ENCODE results near the gene FSTL3.
"Not testable (repeated sequence)": the region's sequence is repeated elsewhere in the genome, so short reads cannot be mapped to it uniquely, and the experiment has no call there.

The FSTL3 gene

DNA sequence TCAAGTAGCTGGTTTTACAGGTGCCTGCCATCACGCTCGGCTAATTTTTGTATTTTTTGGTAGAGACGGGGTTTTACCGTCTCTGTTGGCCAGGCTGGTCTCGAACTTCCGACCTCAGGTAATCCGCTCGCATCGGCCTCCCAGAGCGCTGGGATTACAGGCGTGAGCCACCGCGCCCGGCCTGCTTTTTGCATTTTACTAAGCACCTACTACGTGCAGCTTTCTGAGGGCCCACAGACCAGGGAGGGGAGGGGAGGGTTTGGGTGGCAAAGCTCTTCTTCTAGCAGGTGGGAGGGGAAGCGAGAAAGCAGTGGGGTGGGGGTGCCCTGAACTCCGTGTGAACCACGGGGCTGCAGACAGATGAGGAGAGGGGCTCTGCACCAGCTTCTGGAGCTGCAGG, 47.5 kb downstream of the FSTL3 start:
- Mint-ChIP-seq H3K27me3 (peaks cover 71% of the 10 kb centered on the region), H3K27ac (no peak overlapping the region), H3K4me3 (no peak overlapping the region), H3K9me3 (no peaks in the 10 kb centered on the region), H3K4me1 (peaks cover 23% of the 10 kb centered on the region), H3K36me3 (no peaks in the 10 kb centered on the region)
- ATAC-seq, result no peak

DNA sequence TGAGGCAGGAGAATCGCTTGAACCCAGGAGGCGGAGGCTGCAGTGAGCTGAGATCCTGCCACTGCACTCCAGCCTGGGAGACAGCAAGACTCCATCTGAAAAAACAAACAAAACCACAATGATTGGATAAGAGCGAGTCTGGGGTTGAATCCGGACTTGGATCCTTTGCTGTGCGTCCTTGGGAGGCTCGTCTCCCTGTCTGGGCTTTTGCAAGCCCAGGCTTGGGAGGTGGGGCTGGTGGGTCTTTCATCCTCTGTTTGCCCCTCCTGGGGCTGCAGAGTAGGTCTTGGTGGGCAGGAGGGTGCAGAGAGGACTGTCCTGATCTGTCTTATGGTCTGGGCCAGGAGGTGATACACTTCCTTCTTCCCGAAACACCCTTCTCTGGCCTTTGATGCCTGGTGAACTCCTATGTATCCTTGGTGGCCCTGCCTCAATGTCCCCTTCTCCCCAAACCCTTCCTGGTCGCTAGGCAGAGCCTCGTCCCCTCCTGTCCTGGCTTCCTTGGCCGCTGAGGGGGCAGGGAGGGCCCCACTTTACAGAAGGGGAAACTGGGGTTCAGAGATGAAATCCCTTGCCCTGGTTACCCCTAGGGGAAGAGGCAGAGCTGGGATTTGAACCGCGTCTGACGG, 49.4 kb downstream of the FSTL3 start:
- H3K4me3 Mint-ChIP-seq, result no peak overlapping the region
- H3K9me3 Mint-ChIP-seq, result no peaks in the 10 kb centered on the region
- peaks cover 66% of the 10 kb centered on the region for H3K27me3 Mint-ChIP-seq
- ATAC-seq, result no peak
- no peak overlapping the region for H3K27ac Mint-ChIP-seq
- no peaks in the 10 kb centered on the region for H3K36me3 Mint-ChIP-seq
- H3K4me1 Mint-ChIP-seq, result peaks cover 23% of the 10 kb centered on the region

DNA sequence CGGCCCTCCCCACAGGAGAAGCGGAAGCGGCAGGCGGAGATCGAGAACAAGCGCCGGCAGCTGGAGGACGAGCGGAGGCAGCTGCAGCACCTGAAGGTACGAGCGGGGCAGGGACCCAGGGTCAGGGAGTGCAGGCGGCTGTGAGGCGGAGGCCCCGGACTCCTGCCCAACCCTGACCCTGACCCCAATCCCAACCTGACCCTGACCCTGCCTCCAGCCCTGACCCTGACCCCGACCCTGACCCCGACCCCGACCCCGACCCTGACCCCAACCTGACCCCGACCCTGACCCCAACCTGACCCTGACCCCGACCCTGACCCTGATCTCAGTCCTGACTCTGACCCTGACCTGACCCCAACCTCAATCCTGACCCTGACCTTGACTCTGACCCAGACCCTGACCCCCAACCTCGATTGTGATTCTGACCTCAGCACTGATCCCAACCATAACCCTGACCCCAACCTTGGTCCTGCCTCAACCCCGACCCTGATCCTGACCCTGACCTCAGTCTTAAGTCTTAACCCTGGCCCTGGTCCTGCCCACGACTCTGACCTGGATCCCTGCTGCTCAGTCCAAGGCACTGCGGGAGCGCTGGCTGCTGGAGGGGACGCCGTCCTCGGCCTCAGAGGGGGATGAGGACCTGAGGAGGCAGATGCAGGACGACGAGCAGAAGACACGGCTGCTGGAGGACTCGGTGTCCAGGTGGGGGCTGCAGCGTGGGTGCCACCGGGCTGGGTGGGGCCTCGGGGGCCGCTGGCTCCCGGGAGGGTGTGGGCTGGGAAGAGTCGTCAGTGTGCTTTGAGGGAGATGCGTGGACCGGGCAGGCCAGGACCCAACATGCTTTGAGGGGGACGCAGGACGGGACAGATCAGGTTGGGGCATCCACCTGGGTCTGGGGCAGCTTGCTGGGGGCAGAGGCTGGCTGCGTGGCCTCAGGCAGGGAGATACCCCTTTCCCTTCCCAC, 51.1 kb downstream of the FSTL3 start:
- peaks cover 15% of the 10 kb centered on the region for H3K4me1 Mint-ChIP-seq
- H3K36me3 Mint-ChIP-seq, result no peaks in the 10 kb centered on the region
- no peaks in the 10 kb centered on the region for H3K9me3 Mint-ChIP-seq
- H3K27ac Mint-ChIP-seq, result no peak overlapping the region
- H3K4me3 Mint-ChIP-seq, result no peak overlapping the region
- H3K27me3 Mint-ChIP-seq, result peaks cover 55% of the 10 kb centered on the region
- peak; percentile 46 for ATAC-seq

DNA sequence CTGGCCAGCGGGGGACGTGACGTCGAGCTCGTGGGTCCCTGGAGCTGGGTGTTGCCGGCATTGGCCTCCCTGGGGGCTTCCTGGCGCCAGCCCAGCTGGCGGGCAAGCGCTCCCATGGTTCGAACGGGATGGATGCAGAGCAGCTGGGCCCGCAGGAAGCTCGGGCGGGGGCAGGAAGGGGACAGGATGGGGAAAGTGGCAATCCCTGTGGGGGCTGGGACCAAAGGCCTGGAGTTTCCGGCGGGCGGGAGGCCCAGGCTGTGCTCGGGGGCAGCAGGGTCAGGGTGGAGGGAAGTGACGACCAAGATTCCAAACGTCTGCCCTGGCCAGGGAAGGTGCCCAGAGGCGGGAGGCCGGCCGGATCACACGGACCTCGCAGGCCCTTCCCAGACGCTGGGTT, 51.8 kb downstream of the FSTL3 start:
- H3K27me3 Mint-ChIP-seq, result peaks cover 53% of the 10 kb centered on the region
- no peak for ATAC-seq

DNA sequence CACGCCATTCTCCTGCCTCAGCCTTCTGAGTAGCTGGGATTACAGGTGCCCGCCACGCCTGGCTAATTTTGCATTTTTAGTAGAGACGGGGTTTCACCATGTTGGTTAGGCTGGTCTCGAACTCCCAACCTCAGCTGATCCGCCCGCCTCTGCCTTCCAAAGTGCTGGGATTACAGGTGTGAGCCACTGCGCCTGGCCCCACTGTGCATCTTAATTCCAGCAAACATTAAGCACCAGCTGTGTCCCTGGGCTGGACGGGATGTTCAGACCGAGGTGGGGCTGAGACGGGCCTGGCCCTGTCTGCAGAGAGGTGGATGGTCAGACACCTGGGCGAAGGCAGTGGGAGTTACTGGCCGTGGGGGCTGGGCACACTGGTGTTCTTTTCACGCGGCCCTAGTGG, 53.4 kb downstream of the FSTL3 start:
- peaks cover 54% of the 10 kb centered on the region for H3K27me3 Mint-ChIP-seq
- H3K27ac Mint-ChIP-seq, H3K9me3 Mint-ChIP-seq, H3K4me3 Mint-ChIP-seq, ATAC-seq, H3K36me3 Mint-ChIP-seq, H3K4me1 Mint-ChIP-seq: not testable (repeated sequence)

More for the DNA sequence above, 51.8 kb downstream of the FSTL3 start:
- H3K4me3 Mint-ChIP-seq, result no peak overlapping the region
- H3K9me3 Mint-ChIP-seq, result no peaks in the 10 kb centered on the region
- no peak overlapping the region for H3K27ac Mint-ChIP-seq
- H3K36me3 Mint-ChIP-seq, result no peaks in the 10 kb centered on the region
- peaks cover 9% of the 10 kb centered on the region for H3K4me1 Mint-ChIP-seq

DNA sequence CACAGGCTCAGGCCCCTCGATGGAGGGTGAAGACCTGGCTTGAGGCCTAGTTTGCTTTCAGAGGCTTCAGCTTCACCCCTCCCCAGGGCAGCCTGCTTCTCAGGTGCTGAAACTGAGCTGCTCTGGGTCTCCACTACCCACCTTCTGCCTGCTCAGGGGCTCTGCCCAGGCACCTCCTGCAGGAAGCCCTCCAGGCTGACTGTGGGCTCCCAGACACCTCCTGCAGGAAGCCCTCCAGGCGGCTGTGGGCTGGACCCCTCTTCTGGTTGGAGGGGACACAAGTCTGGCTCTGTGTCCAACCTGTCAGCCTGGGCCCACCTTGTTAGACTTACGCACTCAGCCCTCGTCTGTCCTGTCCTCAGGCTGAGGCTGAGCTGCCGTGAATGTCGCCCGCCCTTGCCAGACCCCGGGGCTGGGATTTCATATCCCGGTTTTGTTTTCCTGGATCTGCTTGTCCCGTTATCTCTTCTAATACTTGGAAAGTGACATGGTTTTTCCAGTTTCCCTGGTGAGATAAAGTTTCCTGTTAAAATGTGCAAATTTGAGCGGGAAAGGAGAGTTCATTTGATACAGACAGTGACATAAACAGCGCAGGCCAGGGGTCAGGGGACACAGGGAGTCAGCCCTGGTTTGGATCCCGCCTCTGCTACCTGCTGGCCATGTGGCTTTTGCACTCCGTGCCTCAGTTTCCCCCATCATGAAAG, 53.9 kb downstream of the FSTL3 start:
- H3K4me1 Mint-ChIP-seq, result peaks cover 6% of the 10 kb centered on the region
- H3K27ac Mint-ChIP-seq, result no peak overlapping the region
- no peaks in the 10 kb centered on the region for H3K36me3 Mint-ChIP-seq
- no peaks in the 10 kb centered on the region for H3K9me3 Mint-ChIP-seq
- peak; percentile 14 for ATAC-seq
- H3K27me3 Mint-ChIP-seq, result peaks cover 59% of the 10 kb centered on the region
- H3K4me3 Mint-ChIP-seq, result no peak overlapping the region

DNA sequence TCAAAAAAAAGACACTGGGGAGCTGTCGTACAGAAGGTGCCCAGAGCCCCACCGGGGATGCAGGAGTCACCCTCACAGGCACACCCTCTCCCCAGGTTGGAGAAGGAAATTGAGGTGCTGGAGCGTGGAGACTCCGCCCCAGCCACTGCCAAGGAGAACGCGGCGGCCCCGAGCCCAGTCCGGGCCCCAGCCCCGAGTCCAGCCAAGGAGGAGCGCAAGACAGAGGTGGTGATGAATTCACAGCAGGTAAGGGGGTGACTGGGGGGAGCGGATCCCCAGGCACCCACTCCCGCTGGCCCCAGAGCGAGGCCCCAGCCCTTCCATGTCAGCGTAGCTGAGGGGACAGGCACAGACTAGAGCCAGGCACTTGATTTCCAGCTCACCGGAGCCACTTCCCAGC, 54.8 kb downstream of the FSTL3 start:
- no peak for ATAC-seq
- Mint-ChIP-seq H3K9me3 (no peaks in the 10 kb centered on the region), H3K27ac (no peak overlapping the region), H3K36me3 (no peaks in the 10 kb centered on the region), H3K4me3 (no peak overlapping the region), H3K4me1 (peaks cover 6% of the 10 kb centered on the region), H3K27me3 (peaks cover 50% of the 10 kb centered on the region)

DNA sequence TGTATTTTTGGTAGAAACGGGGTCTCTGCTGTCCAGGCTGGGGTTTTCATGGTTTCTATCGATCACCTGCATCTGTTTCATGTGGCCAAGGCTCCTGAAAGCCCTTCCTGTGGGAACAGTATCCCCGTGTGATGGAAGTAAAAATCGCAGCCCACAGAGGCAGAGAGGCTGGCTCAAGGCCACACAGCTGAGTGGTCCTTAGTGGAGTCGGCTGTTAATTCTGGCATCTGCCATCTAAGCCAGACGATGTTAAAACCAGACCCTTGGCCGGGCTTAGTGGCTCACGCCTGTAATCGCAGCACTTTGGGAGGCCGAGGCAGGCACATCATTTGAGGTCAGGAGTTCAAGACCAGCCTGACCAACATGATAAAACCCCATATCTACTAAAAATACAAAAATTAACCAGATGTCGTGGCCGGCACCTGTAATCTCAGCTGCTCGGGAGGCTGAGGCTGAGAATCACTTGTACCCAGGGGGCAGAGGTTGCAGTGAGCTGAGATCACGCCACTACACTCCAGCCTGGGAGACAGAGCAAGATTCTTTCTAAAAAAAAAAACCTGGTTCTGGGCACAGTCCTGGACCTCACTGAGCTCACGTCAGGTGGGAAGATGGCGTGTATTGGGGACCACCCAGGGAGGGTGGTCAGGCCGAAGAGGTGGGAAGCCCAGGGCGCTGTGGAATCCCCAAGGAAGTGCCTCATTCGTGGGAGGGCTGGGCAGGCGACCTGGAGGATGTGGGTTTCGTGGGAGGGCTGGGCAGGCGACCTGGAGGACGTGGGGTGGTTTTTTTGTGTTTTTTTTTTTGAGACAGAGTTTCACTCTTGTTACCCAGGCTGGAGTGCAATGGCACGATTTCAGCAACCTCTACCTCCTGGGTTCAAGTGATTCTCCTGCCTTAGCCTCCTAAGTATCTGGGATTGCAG, 56.2 kb downstream of the FSTL3 start:
- Mint-ChIP-seq H3K27me3 (peaks cover 47% of the 10 kb centered on the region), H3K36me3 (no peaks in the 10 kb centered on the region), H3K4me3 (no peak overlapping the region), H3K9me3 (no peaks in the 10 kb centered on the region), H3K4me1 (peaks cover 11% of the 10 kb centered on the region), H3K27ac (no peak overlapping the region)
- no peak for ATAC-seq

Measured in stimulated activated memory B cell treated with anti-CD40 and anti-IgM and Interleukin-4, amounts not matched to agents 10 μg/mL and 1 μg/mL and 100 μg/mL, for 72 hours (primary cell).